Measurements from ENCODE around the gene PPL.
"Not testable (repeated sequence)": the region's sequence is repeated elsewhere in the genome, so short reads cannot be mapped to it uniquely, and the experiment has no call there.

Gene PPL

GRCh38 chr16:4936991-4937781 lies at the start of gene PPL:
Gene PPL (minus strand): TSS chr16:4937148. CDS start chr16:4937045, 103 bp downstream.
- DNase-seq: no peak

- DNase-seq: no peak
Observed at GRCh38 chr16:4984174-4984990, 47.4 kb upstream of the PPL start.

- DNase-seq: no peak
Observed at GRCh38 chr16:4982056-4982867, 45.3 kb upstream of the PPL start.

- DNase-seq: no peak
Observed at GRCh38 chr16:4981473-4981872, 44.5 kb upstream of the PPL start.

- no peak for DNase-seq
Observed at GRCh38 chr16:4980691-4981090, 43.7 kb upstream of the PPL start.

- no peak for DNase-seq
Observed at GRCh38 chr16:4979736-4980660, 43.0 kb upstream of the PPL start.

- no peak for DNase-seq
Observed at GRCh38 chr16:4979164-4979563, 42.2 kb upstream of the PPL start.

- DNase-seq: no peak
Observed at GRCh38 chr16:4976611-4977145, 39.7 kb upstream of the PPL start.

GRCh38 chr16:4976079-4976478 lies 39.1 kb upstream of the PPL start:
- DNase-seq: no peak

GRCh38 chr16:4972938-4973587 lies 36.1 kb upstream of the PPL start:
- no peak for DNase-seq

- DNase-seq: no peak
Observed at GRCh38 chr16:4970010-4970409, 33.1 kb upstream of the PPL start.

GRCh38 chr16:4968879-4969483 lies 32.0 kb upstream of the PPL start:
- DNase-seq: no peak

GRCh38 chr16:4968278-4968677 lies 31.3 kb upstream of the PPL start:
- not testable (repeated sequence) for DNase-seq

- DNase-seq: no peak
Observed at GRCh38 chr16:4966736-4967453, 29.9 kb upstream of the PPL start.

GRCh38 chr16:4963527-4963926 lies 26.6 kb upstream of the PPL start:
- not testable (repeated sequence) for DNase-seq

- DNase-seq: no peak
Observed at GRCh38 chr16:4962716-4963115, 25.8 kb upstream of the PPL start.

- DNase-seq: no peak
Observed at GRCh38 chr16:4960579-4960978, 23.6 kb upstream of the PPL start.

- DNase-seq: no peak
Observed at GRCh38 chr16:4958510-4959438, 21.8 kb upstream of the PPL start.

All from NCI-H2081 treated with DMSO at 0.1 percent for 48 hours (cell line).